ENCODE measurements around the gene HIF1A. TPM values are rescaled to one million over a fixed set of nuclear protein-coding genes. Genes with fewer than 3 reads are reported as not detected.

HIF1A gene
- total RNA-seq, 1 donor from 2014 or later = 660 TPM

GRCh38 chr14:61759878-61760277 lies 64.6 kb downstream of the HIF1A start:
- H3K9me3 Mint-ChIP-seq (ENCODE audit: low read depth) = peaks cover 1% of the 10 kb centered on the region
- H3K4me1 Mint-ChIP-seq (ENCODE audit: low read depth) = peaks cover 35% of the 10 kb centered on the region
- H3K36me3 Mint-ChIP-seq (ENCODE audit: low read depth) = no peaks in the 10 kb centered on the region
- no peak overlapping the region for H3K27ac Mint-ChIP-seq (ENCODE audit: unreplicated experiment)
- no peak for TF ChIP-seq CTCF (IDR thresholded peaks at IDR 0.05)
- H3K27me3 Mint-ChIP-seq (ENCODE audit: low read depth) = no peaks in the 10 kb centered on the region
- DNase-seq (ENCODE audit: low spot score) = no peak
- no peak overlapping the region for H3K4me3 Mint-ChIP-seq (ENCODE audit: unreplicated experiment)

GRCh38 chr14:61761557-61761956 lies 66.2 kb downstream of the HIF1A start:
- peak overlapping the region; percentile 97 for H3K4me3 Mint-ChIP-seq (ENCODE audit: unreplicated experiment)
- no peaks in the 10 kb centered on the region for H3K27me3 Mint-ChIP-seq (ENCODE audit: low read depth)
- peaks cover 47% of the 10 kb centered on the region for H3K4me1 Mint-ChIP-seq (ENCODE audit: low read depth)
- TF ChIP-seq CTCF (IDR thresholded peaks at IDR 0.05) = peak; percentile 39
- H3K9me3 Mint-ChIP-seq (ENCODE audit: low read depth) = no peaks in the 10 kb centered on the region
- H3K27ac Mint-ChIP-seq (ENCODE audit: unreplicated experiment) = peak overlapping the region; percentile 95
- no peak for DNase-seq (ENCODE audit: low spot score)
- H3K36me3 Mint-ChIP-seq (ENCODE audit: low read depth) = no peaks in the 10 kb centered on the region

GRCh38 chr14:61761959-61762786 lies 66.9 kb downstream of the HIF1A start, which contains the start of gene SNAPC1:
Gene SNAPC1, plus strand, starts transcription at chr14:61762420. Its CDS starts 41 bp downstream, at chr14:61762461.
- Mint-ChIP-seq H3K9me3 (ENCODE audit: low read depth) (no peaks in the 10 kb centered on the region), H3K27ac (ENCODE audit: unreplicated experiment) (peak within 1 kb of the TSS; percentile 95), H3K4me3 (ENCODE audit: unreplicated experiment) (peak within 1 kb of the TSS; percentile 97), H3K4me1 (ENCODE audit: low read depth) (peaks cover 48% of the 10 kb centered on the region), H3K27me3 (ENCODE audit: low read depth) (no peaks in the 10 kb centered on the region), H3K36me3 (ENCODE audit: low read depth) (no peaks in the 10 kb centered on the region)
- peak; percentile 96 for DNase-seq (ENCODE audit: low spot score)
- TF ChIP-seq CTCF (IDR thresholded peaks at IDR 0.05) = no peak

- Mint-ChIP-seq H3K27ac (ENCODE audit: unreplicated experiment) (no peak overlapping the region), H3K27me3 (ENCODE audit: low read depth) (no peaks in the 10 kb centered on the region), H3K36me3 (ENCODE audit: low read depth) (peaks cover 1% of the 10 kb centered on the region), H3K4me3 (ENCODE audit: unreplicated experiment) (peak overlapping the region; percentile 97), H3K4me1 (ENCODE audit: low read depth) (peaks cover 48% of the 10 kb centered on the region), H3K9me3 (ENCODE audit: low read depth) (no peaks in the 10 kb centered on the region)
- no peak for DNase-seq (ENCODE audit: low spot score)
- TF ChIP-seq CTCF (IDR thresholded peaks at IDR 0.05) = no peak
Measured at GRCh38 chr14:61764342-61765122, 69.2 kb downstream of the HIF1A start.

- no peak for DNase-seq (ENCODE audit: low spot score)
- H3K27ac Mint-ChIP-seq (ENCODE audit: unreplicated experiment) = peak overlapping the region; percentile 72
- H3K4me1 Mint-ChIP-seq (ENCODE audit: low read depth) = peaks cover 48% of the 10 kb centered on the region
- peaks cover 5% of the 10 kb centered on the region for H3K36me3 Mint-ChIP-seq (ENCODE audit: low read depth)
- no peak for TF ChIP-seq CTCF (IDR thresholded peaks at IDR 0.05)
- H3K27me3 Mint-ChIP-seq (ENCODE audit: low read depth) = no peaks in the 10 kb centered on the region
- H3K4me3 Mint-ChIP-seq (ENCODE audit: unreplicated experiment) = peak overlapping the region; percentile 97
- H3K9me3 Mint-ChIP-seq (ENCODE audit: low read depth) = no peaks in the 10 kb centered on the region
Measured at GRCh38 chr14:61765225-61765943, 70.1 kb downstream of the HIF1A start.

Data from chondrocyte (in vitro differentiated cells).